Cardiac septum (tissue), 1 donor: ENCODE measurements around the gene HMCN1. TPM values are rescaled to one million over a fixed set of nuclear protein-coding genes. Genes with fewer than 3 reads are reported as not detected.
"Not testable (repeated sequence)": the region's sequence is repeated elsewhere in the genome, so short reads cannot be mapped to it uniquely, and the experiment has no call there.

Experiments
- DNase-seq: peaks from one replicate; pipeline ENCODE4 v3.0.0-alpha.2; 2020; ENCODE audit warnings: low spot score
- intact Hi-C: fragments of 100-400 bp; cut with DNase I; formaldehyde crosslinking; loops from one replicate; pipeline ENCODE4 v1.14.0; 2022
- total RNA-seq: library from RNA; stranded (reverse); fragmentation: NEBNext Ultra II Directional; extraction: Animal tissue kit (Norgen Biotek cat#: 25700); gene quantifications from one replicate; pipeline ENCODE4 v1.2.1, GENCODE V29; 2021
- donor health status: DM: no; HTN: no; CAD: no.

HMCN1 gene
- total RNA-seq, 1 donor from 2014 or later, result 7.3 TPM

- intact Hi-C loops, result no loop called here
- no peak for DNase-seq
Measured at GRCh38 chr1:185792040-185792439, 57.8 kb downstream of the HMCN1 start.

- intact Hi-C loops, DNase-seq: not testable (repeated sequence)
Measured at GRCh38 chr1:185794495-185794894, 60.3 kb downstream of the HMCN1 start.

GRCh38 chr1:185795181-185795580, 61.0 kb downstream of the HMCN1 start:
- no peak for DNase-seq
- intact Hi-C loops, result no loop called here

- DNase-seq, result no peak
- intact Hi-C loops, result no loop called here
Measured at GRCh38 chr1:185798505-185798904, 64.3 kb downstream of the HMCN1 start.

GRCh38 chr1:185803241-185803640, 69.0 kb downstream of the HMCN1 start:
- DNase-seq, result no peak
- intact Hi-C loops, result no loop called here

- DNase-seq, result no peak
- intact Hi-C loops, result no loop called here
Measured at GRCh38 chr1:185804206-185804605, 70.0 kb downstream of the HMCN1 start.

- DNase-seq, result no peak
- intact Hi-C loops, result no loop called here
Measured at GRCh38 chr1:185804608-185805007, 70.4 kb downstream of the HMCN1 start.

GRCh38 chr1:185807275-185807674, 73.1 kb downstream of the HMCN1 start:
- DNase-seq, result no peak
- intact Hi-C loops, result no loop called here

GRCh38 chr1:185808631-185809030, 74.4 kb downstream of the HMCN1 start:
- intact Hi-C loops, result no loop called here
- no peak for DNase-seq

- DNase-seq, result no peak
- intact Hi-C loops, result loop anchor here (10.0 kb wide), 1 partner anchor 294 kb away; no protein-coding TSS in a partner anchor
Measured at GRCh38 chr1:185811073-185811709, 77.0 kb downstream of the HMCN1 start.

- intact Hi-C loops, result loop anchor here (2.0 to 10.0 kb wide), 2 partner anchors 292 to 400 kb away; no protein-coding TSS in a partner anchor
- no peak for DNase-seq
Measured at GRCh38 chr1:185812934-185813333, 78.7 kb downstream of the HMCN1 start.

- DNase-seq, result no peak
- intact Hi-C loops, result loop anchor here (2.0 to 10.0 kb wide), 2 partner anchors 291 to 399 kb away; no protein-coding TSS in a partner anchor
Measured at GRCh38 chr1:185813401-185813979, 79.3 kb downstream of the HMCN1 start.

GRCh38 chr1:185816460-185816859, 82.3 kb downstream of the HMCN1 start:
- intact Hi-C loops, result loop anchor here (10.0 kb wide), 1 partner anchor 288 kb away; no protein-coding TSS in a partner anchor
- no peak for DNase-seq

GRCh38 chr1:185819798-185820197, 85.6 kb downstream of the HMCN1 start:
- DNase-seq, result no peak
- intact Hi-C loops, result loop anchor here (10.0 kb wide), 1 partner anchor 285 kb away; no protein-coding TSS in a partner anchor

- intact Hi-C loops, result no loop called here
- DNase-seq, result no peak
Measured at GRCh38 chr1:185821612-185822385, 87.6 kb downstream of the HMCN1 start.

- intact Hi-C loops, result no loop called here
- DNase-seq, result no peak
Measured at GRCh38 chr1:185823467-185823866, 89.3 kb downstream of the HMCN1 start.

- intact Hi-C loops, result no loop called here
Measured at GRCh38 chr1:185824106-185824505, 89.9 kb downstream of the HMCN1 start.

GRCh38 chr1:185825556-185825955, 91.4 kb downstream of the HMCN1 start:
- DNase-seq, result no peak
- intact Hi-C loops, result no loop called here

More at GRCh38 chr1:185824106-185824505, 89.9 kb downstream of the HMCN1 start:
- DNase-seq, result no peak

GRCh38 chr1:185834371-185834905, 100.2 kb downstream of the HMCN1 start:
- DNase-seq, result no peak
- intact Hi-C loops, result no loop called here

- no peak for DNase-seq
- intact Hi-C loops, result no loop called here
Measured at GRCh38 chr1:185835191-185835590, 101.0 kb downstream of the HMCN1 start.
